Inflammatory macrophage (primary cell): ENCODE measurements around the gene PRSS38.
"Not testable (repeated sequence)": the region's sequence is repeated elsewhere in the genome, so short reads cannot be mapped to it uniquely, and the experiment has no call there.

Experiments used
- DNase-seq, 2 donors: peaks; one replicate each; pipeline ENCODE4 v3.0.0-alpha.2; 2020 to 2022

The PRSS38 gene

GRCh38 chr1:227846265-227846858 is 30.9 kb downstream of the PRSS38 start:
- no peak for DNase-seq

GRCh38 chr1:227847046-227847445 is 31.6 kb downstream of the PRSS38 start:
- DNase-seq = not testable (repeated sequence)

GRCh38 chr1:227848430-227848932 is 33.0 kb downstream of the PRSS38 start:
- DNase-seq = no peak

GRCh38 chr1:227849251-227849650 is 33.8 kb downstream of the PRSS38 start:
- DNase-seq = no peak

- no peak for DNase-seq
Observed at GRCh38 chr1:227854189-227854588, 38.7 kb downstream of the PRSS38 start.

GRCh38 chr1:227855687-227856086 is 40.2 kb downstream of the PRSS38 start:
- DNase-seq = no peak

GRCh38 chr1:227856147-227856858 is 40.8 kb downstream of the PRSS38 start:
- no peak for DNase-seq

- no peak for DNase-seq
Observed at GRCh38 chr1:227864882-227865281, 49.4 kb downstream of the PRSS38 start.

- DNase-seq = no peak
Observed at GRCh38 chr1:227869279-227869842, 53.9 kb downstream of the PRSS38 start.

- no peak for DNase-seq
Observed at GRCh38 chr1:227869851-227870305, 54.4 kb downstream of the PRSS38 start.

- DNase-seq = no peak
Observed at GRCh38 chr1:227870366-227870765, 54.9 kb downstream of the PRSS38 start.

- not testable (repeated sequence) for DNase-seq
Observed at GRCh38 chr1:227871892-227872291, 56.4 kb downstream of the PRSS38 start.

- DNase-seq = not testable (repeated sequence)
Observed at GRCh38 chr1:227877810-227878209, 62.3 kb downstream of the PRSS38 start.

GRCh38 chr1:227880342-227880924 is 65.0 kb downstream of the PRSS38 start:
- no peak for DNase-seq

- DNase-seq = no peak
Observed at GRCh38 chr1:227883073-227883520, 67.6 kb downstream of the PRSS38 start.

GRCh38 chr1:227883641-227884301 is 68.3 kb downstream of the PRSS38 start:
- no peak for DNase-seq

GRCh38 chr1:227884370-227885134 is 69.1 kb downstream of the PRSS38 start:
- DNase-seq = no peak

- DNase-seq = no peak
Observed at GRCh38 chr1:227885135-227885647, 69.7 kb downstream of the PRSS38 start.

GRCh38 chr1:227885648-227886502 is 70.4 kb downstream of the PRSS38 start:
- peak in 1 of 2 donors; percentile 35 for DNase-seq

- no peak for DNase-seq
Observed at GRCh38 chr1:227886503-227886961, 71.1 kb downstream of the PRSS38 start.
